GM18870 (cell line): ENCODE data around the gene SNX12.
A peak's percentile ranks its signal among the peaks of the same experiment; 100 is the strongest.
"Not testable (repeated sequence)": the region's sequence is repeated elsewhere in the genome, so short reads cannot be mapped to it uniquely, and the experiment has no call there.

ENCODE experiments used
- ATAC-seq: cut with Tn5 transposase; IDR thresholded peaks from one replicate; pipeline ENCODE4 v1.9.1; 2021; ENCODE audit warnings: moderate library complexity; ENCODE audit not compliant: unreplicated experiment

Gene SNX12

DNA sequence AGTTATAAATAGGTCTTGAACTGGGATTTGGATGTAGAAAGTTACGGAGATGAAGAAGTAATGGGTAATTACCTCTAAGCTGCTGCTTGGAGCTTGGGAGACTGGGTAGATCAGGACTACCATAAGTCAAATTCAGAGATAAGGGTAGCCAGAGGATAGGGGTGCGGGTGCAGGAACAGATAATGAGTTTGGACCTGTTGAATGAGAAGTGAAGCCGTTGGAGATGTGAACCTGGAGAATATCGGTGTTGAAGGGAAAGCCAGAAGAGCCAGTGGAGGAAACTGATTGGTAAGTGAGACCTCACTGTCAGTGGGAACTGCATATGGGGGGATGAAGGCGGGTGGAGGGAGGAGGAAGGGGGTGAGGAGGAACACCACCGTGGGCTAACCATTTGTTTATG lies 26.9 kb upstream of the SNX12 start:
- ATAC-seq = no peak

GRCh38 chrX:71091263-71091662 lies 23.1 kb upstream of the SNX12 start:
- no peak for ATAC-seq

GRCh38 chrX:71085900-71086299 lies 17.8 kb upstream of the SNX12 start:
- no peak for ATAC-seq

- ATAC-seq = no peak
These were observed 14.7 kb upstream of the SNX12 start for GRCh38 chrX:71082822-71083221.

- no peak for ATAC-seq
These were observed 14.1 kb upstream of the SNX12 start for GRCh38 chrX:71082124-71082647.

DNA sequence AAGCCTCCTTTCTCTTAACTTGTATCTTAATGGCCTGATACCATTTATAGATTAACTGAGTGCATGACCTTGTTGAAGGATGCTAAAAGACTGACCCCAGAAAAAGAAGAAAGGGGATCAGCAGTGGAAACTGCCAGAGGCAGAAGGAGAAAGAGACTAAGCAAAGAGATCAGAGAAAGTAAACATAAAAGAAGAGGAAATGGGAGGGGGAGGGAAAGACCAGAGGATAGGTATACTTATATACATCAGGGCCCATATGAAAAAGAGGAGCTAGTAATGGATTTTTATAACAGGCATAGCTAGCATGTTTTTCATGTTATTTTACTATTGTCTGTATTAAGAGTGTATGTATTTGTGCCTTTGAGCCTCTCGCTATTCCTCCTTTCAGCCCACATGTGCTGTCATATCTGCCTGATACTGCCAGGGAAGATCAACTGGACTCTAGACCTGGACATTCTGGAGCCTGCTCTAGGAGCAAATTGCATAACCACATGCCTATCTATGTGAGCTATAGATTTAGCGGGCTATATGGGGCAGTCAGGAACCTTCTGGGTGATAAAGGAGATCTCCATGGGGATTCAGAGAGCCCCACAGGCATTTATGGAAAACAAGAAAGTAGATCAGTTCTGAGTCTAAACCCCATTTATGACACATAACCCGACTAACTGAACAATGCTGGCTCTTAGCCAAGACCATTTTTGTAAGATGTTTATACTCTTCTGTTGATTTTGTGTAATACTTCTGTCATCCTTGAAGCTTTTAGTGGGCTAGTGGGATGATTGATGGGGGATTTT lies 13.4 kb upstream of the SNX12 start:
- no peak for ATAC-seq

GRCh38 chrX:71070531-71070930 lies 2.4 kb upstream of the SNX12 start:
- no peak for ATAC-seq

- peak; percentile 3 for ATAC-seq
These were observed 456 bp downstream of the SNX12 start for GRCh38 chrX:71067712-71068043.

GRCh38 chrX:71067089-71067488 lies 1.0 kb downstream of the SNX12 start:
- ATAC-seq = no peak

GRCh38 chrX:71060127-71060526 lies 8.0 kb downstream of the SNX12 start:
- no peak for ATAC-seq

GRCh38 chrX:71057848-71058530 lies 10.1 kb downstream of the SNX12 start:
- ATAC-seq = no peak

- ATAC-seq = no peak
These were observed 11.3 kb downstream of the SNX12 start for GRCh38 chrX:71056867-71057266.

DNA sequence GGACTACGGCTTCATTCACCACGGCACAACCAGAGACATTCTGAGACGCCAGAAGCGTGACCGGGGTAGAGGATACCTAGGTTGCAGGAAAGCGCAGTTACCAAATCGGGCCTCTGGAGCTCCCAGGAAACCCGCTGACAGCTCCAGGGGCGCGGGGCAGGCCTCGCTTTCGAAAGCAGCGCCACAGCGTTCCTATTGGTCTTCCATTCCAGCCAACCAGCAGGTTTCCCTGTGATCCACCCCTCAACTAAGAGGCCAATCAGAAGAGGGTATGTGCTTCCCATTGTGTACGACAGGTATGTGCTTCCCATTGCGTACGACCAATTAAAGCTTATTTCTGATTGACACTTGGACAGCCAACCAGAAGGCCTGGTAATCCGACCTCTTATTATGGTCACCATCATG lies 14.9 kb downstream of the SNX12 start:
- ATAC-seq = peak; percentile 91

DNA sequence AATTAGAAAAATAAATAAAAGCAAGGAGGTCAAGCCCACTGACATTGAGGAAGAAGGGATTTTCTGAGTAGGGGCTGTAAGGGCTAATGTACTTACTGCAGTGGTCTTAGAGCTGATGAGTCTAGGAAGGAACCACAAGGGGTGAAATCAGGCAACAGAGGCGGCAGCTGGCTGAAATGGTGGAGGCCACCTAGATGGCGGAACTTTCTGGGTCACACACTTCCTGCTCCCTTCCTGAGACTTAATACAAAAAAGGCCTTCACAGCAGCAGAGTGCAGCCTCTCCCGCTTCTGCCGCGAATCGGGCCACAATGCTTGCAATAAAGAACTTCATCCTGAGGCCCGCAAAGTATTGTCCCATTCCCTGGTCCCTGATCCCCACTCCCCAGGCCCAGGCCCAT lies 15.4 kb downstream of the SNX12 start:
- peak; percentile 11 for ATAC-seq

GRCh38 chrX:71047891-71048290 lies 20.2 kb downstream of the SNX12 start:
- ATAC-seq = not testable (repeated sequence)

DNA sequence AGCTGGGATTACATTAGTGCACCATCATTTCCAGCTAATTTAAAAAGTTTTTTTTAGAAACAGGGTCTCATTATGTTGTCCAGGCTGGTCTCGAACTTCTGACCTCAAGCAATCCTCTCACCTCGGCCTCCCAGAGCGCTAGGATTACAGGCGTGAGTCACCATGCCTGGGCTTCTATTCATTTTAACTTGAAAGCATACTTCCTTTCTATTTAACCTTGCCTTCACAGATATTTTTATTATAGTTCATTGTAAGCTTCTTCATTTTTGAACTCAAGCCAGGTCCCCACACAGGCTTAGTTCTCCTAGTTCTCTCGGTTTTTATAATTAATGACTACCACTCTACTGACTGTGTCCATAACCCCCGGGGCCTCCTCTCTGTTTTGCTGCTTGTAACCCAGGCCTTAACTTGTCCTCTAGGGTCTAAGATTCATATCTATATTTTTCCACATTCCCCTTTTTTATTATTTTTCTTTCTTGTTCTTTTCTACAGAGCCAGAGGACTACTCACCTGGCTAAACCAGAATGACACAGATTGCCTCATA lies 50.7 kb downstream of the SNX12 start:
- no peak for ATAC-seq
